K562 (cell line): ENCODE measurements around the gene CSNK2A1. TPM values are rescaled to one million over a fixed set of nuclear protein-coding genes. Genes with fewer than 3 reads are reported as not detected.

Experiments
- ATAC-seq: fragments of 200-7000 bp; cut with Tn5 transposase; 3 replicates; pipeline ENCODE4 v1.9.1; 2020; ENCODE audit warnings: moderate library complexity
- BruUV-seq: library from RNA; stranded (reverse); fragments of 400-500 nt; replicated peaks from 2 replicates; lab custom pipeline; 2021; lab: Mats Ljungman, UMichigan
- CTCF ChIA-PET: fragments of 300-600 bp; formaldehyde crosslinking; extraction: SDS; loops from one replicate; lab custom pipeline; 2021; ENCODE audit warnings: low intra/inter-chr PET ratio; lab: Yijun Ruan, JAX
- POLR2A ChIA-PET: fragments of 300-600, 350-650 bp; sonication (Branson Sonifier 250); formaldehyde crosslinking; extraction: SDS; loops from one replicate; lab custom pipeline; 2021; ENCODE audit warnings: antibody characterized with exemption, inconsistent platforms; lab: Yijun Ruan, JAX
- DNase-seq, 4 experiments: peaks; one replicate each; pipeline versions ENCODE4 v3.0.0 to v3.0.0-alpha.2; 2011 to 2018; ENCODE audit warnings: low spot score in 3 of 4, mixed read lengths in 3 of 4; ENCODE audit errors: extremely low read depth in 1 of 4
- FAIRE-seq: peaks from 2 replicates; lab custom pipeline; 2011; peaks lifted over from hg19 to GRCh38; lab: Jason Lieb, UNC
- H2AFZ ChIP-seq: 2 replicates; pipeline ENCODE4 v1.6.0; 2011; ENCODE audit warnings: low read depth, low read length, control low read depth, inconsistent platforms
- H3K27ac ChIP-seq: fragments of 200-600 bp; 3 replicates; pipeline ENCODE4 v1.8.0; 2011; ENCODE audit warnings: low read depth, mild to moderate bottlenecking, control low read depth, inconsistent platforms, low read length, moderate library complexity, mixed read lengths; ENCODE audit errors: extremely low read depth
- H3K27me3 ChIP-seq, 2 experiments: fragments of 300-600 bp in 1 of 2; 2 replicates in 1 of 2; 3 replicates in 1 of 2; pipeline versions ENCODE4 v1.6.0 to v1.8.0; 2011; ENCODE audit warnings: inconsistent platforms in 2 of 2, low read length in 2 of 2, mild to moderate bottlenecking in 1 of 2, mixed read lengths in 1 of 2, moderate library complexity in 1 of 2; ENCODE audit not compliant: control insufficient read depth in 2 of 2, insufficient read depth in 2 of 2
- H3K36me3 ChIP-seq: fragments of 300-600 bp; 3 replicates; pipeline ENCODE4 v1.8.0; 2011; ENCODE audit warnings: mild to moderate bottlenecking, low read length, inconsistent platforms; ENCODE audit not compliant: control insufficient read depth, insufficient read depth
- H3K4me1 ChIP-seq, 2 experiments: fragments of 200-600 bp in 1 of 2; replicated peaks in 1 of 2; 2 replicates in 1 of 2; 3 replicates in 1 of 2; pipeline versions ENCODE4 v1.5.1 to v1.8.0; 2011; ENCODE audit warnings: inconsistent platforms in 2 of 2, low read length in 2 of 2, mild to moderate bottlenecking in 1 of 2, mixed read lengths in 1 of 2, moderate library complexity in 1 of 2; ENCODE audit not compliant: control insufficient read depth in 2 of 2, insufficient read depth in 2 of 2
- H3K4me2 ChIP-seq: 2 replicates; pipeline ENCODE4 v1.6.1; 2011; ENCODE audit warnings: low read length, control low read depth, inconsistent platforms, mixed read lengths; ENCODE audit not compliant: insufficient read depth
- H3K4me3 ChIP-seq: fragments of 200-600 bp; sonication (generic), shearing (Covaris generic); 2 replicates; pipeline ENCODE4 v1.5.1; 2016; ENCODE audit warnings: control low read depth, inconsistent platforms
- H3K79me2 ChIP-seq: fragments of 200-600 bp; 3 replicates; pipeline ENCODE4 v1.8.0; 2011; ENCODE audit warnings: low read length, inconsistent platforms; ENCODE audit not compliant: control insufficient read depth, insufficient read depth
- H3K9ac ChIP-seq, 2 experiments: 2 replicates each; pipeline versions ENCODE4 v1.6.0 to v1.6.1; 2011; ENCODE audit warnings: low read depth in 2 of 2, low read length in 2 of 2, control low read depth in 1 of 2, inconsistent platforms in 1 of 2, mild to moderate bottlenecking in 1 of 2, mixed read lengths in 1 of 2; ENCODE audit not compliant: insufficient read depth in 1 of 2
- H3K9me1 ChIP-seq: one replicate; pipeline ENCODE4 v1.6.0; 2011; ENCODE audit warnings: inconsistent platforms, mild to moderate bottlenecking, low read length, moderate library complexity; ENCODE audit not compliant: control insufficient read depth, insufficient read depth
- H3K9me3 ChIP-seq: replicated peaks from 2 replicates; pipeline ENCODE4 v1.5.1; 2011; ENCODE audit warnings: low read depth, low read length, inconsistent platforms; ENCODE audit not compliant: control insufficient read depth, insufficient read depth
- H4K20me1 ChIP-seq: replicated peaks from 2 replicates; pipeline ENCODE4 v1.6.1; 2011; ENCODE audit warnings: low read length, inconsistent platforms, mixed read lengths; ENCODE audit not compliant: control insufficient read depth, insufficient read depth
- ADNP ChIP-seq: fragments of 200-800 bp; sonication (Bioruptor generic); IDR thresholded peaks from 2 replicates; pipeline ENCODE4 v1.6.1; 2016; ENCODE audit warnings: missing genetic modification characterization, missing compliant biosample characterization
- EP400 ChIP-seq: fragments of 450-650 bp; IDR thresholded peaks from 2 replicates; pipeline ENCODE4 v1.6.1; 2017; ENCODE audit warnings: antibody characterized with exemption, mild to moderate bottlenecking, moderate library complexity
- FIP1L1 ChIP-seq: fragments of 200-400 bp; formaldehyde crosslinking; IDR thresholded peaks from 2 replicates; pipeline ENCODE4 v1.6.1; 2018; ENCODE audit warnings: mild to moderate bottlenecking, low read depth, low read length; ENCODE audit not compliant: poor library complexity, severe bottlenecking
- HNRNPUL1 ChIP-seq: fragments of 200-400 bp; formaldehyde crosslinking; IDR thresholded peaks from 2 replicates; pipeline ENCODE4 v1.6.1; 2017; ENCODE audit warnings: low read length
- KAT7 ChIP-seq: sonication (generic); formaldehyde crosslinking; IDR thresholded peaks from 2 replicates; pipeline ENCODE4 v1.8.0; 2022; ENCODE audit warnings: missing genetic modification reagents, mild to moderate bottlenecking, borderline replicate concordance
- RBBP5 ChIP-seq: fragments of 200-600 bp; sonication (generic); IDR thresholded peaks from 2 replicates; pipeline ENCODE4 v1.6.1; 2012; ENCODE audit warnings: borderline replicate concordance, mild to moderate bottlenecking, low read length, control low read depth, inconsistent platforms; ENCODE audit not compliant: insufficient read depth, poor library complexity, severe bottlenecking
- REST ChIP-seq, 2 experiments: fragments of 450-650 bp; formaldehyde crosslinking in 1 of 2; IDR thresholded peaks; 2 replicates each; pipeline versions ENCODE4 v1.4.0 to v1.6.1; 2014 to 2020; ENCODE audit warnings: mild to moderate bottlenecking in 2 of 2, borderline replicate concordance in 1 of 2, low read depth in 1 of 2
- ZNF707 ChIP-seq: fragments of 250-450 bp; sonication (Bioruptor Pico); conservative IDR thresholded peaks from 2 replicates; pipeline ENCODE4 v1.8.0; 2022; ENCODE audit warnings: inconsistent platforms, mild to moderate bottlenecking, moderate library complexity
- ZNF75A ChIP-seq: fragments of 450-650 bp; formaldehyde crosslinking; IDR thresholded peaks from 2 replicates; pipeline ENCODE4 v1.4.0; 2020; ENCODE audit warnings: mild to moderate bottlenecking
- WGBS: fragments of 100-300 bp; shearing (Covaris generic); methylation state at CpG from one replicate; pipeline ENCODE4 v1.1.6; 2016; ENCODE audit warnings: low coverage, mixed read lengths; ENCODE audit not compliant: insufficient coverage; ENCODE audit errors: missing lambda C conversion rate; 5-methylcytosine and 5-hydroxymethylcytosine counted together
- in situ Hi-C: fragments of 300-500 bp; cut with MboI; formaldehyde crosslinking; loops from 4 replicates; pipeline ENCODE4 v1.15.0; 2018; ENCODE audit warnings: inconsistent platforms, mixed read lengths
- intact Hi-C: fragments of 100-400 bp; cut with micrococcal nuclease; formaldehyde crosslinking; loops from 2 replicates; pipeline ENCODE4 v1.14.2; 2022
- polyA plus RNA-seq, 8 experiments: library from polyadenylated mRNA; depleted of rRNA in 4 of 8; stranded (reverse) in 5 of 8; unstranded in 3 of 8; fragments of >200 nt; fragmentation: Nextera tagmentation in 2 of 8; fragmentation: Illumina TruSeq in 1 of 8; extraction: Ambion mirVana in 2 of 8; extraction: Trizol in 1 of 8; gene quantifications; 2 replicates each; pipeline versions ENCODE4 v1.2.1 to v1.2.3, GENCODE V29; 2011 to 2014; ENCODE audit warnings: inconsistent platforms in 1 of 8, missing spikeins in 1 of 8
- total RNA-seq, 7 experiments: library from RNA; depleted of rRNA in 6 of 7; stranded (reverse); fragments of >200 nt in 6 of 7; fragmentation: Illumina TruSeq in 2 of 7; extraction: Trizol in 2 of 7; gene quantifications; 2 replicates each; pipeline versions ENCODE4 v1.2.1 to v1.2.3, GENCODE V29; 2011 to 2021; ENCODE audit warnings: low replicate concordance in 1 of 7
- TF ChIP-seq, protein P1 (sequence below), 3 experiments: IDR thresholded peaks in 2 of 3; conservative IDR thresholded peaks in 1 of 3; 2 replicates each; pipeline ENCODE4 v1.5.1; 2011 to 2012; ENCODE audit warnings: low read length in 3 of 3, mild to moderate bottlenecking in 3 of 3, control low read depth in 2 of 3, improper control_type of control experiment in 1 of 3, inconsistent platforms in 1 of 3, low read depth in 1 of 3, mixed read lengths in 1 of 3, moderate library complexity in 1 of 3; ENCODE audit not compliant: insufficient read depth in 2 of 3

The CSNK2A1 gene
- total and polyA plus RNA-seq, 9 of the 15 experiments (the other 6 are each of a cell fraction or from before 2014, with no cell fraction given): 71.0 to 251 (median 103) TPM

GRCh38 chr20:540391-541201, 3.0 kb downstream of the CSNK2A1 start:
- no peak overlapping the region for H3K9ac ChIP-seq
- 93% methylated on average over 3 of the region's 3 CpGs for WGBS
- no TSS peak for BruUV-seq
- no peak overlapping the region for H2AFZ ChIP-seq
- peak overlapping the region; percentile 29 for H3K4me2 ChIP-seq
- ChIA-PET POLR2A (interaction anchor here (1.0 to 1.1 kb wide), 2 partner anchors 16 to 138 kb away, joined by 3 read pairs; no protein-coding TSS in a partner anchor), CTCF (no interaction called here)
- H3K36me3 ChIP-seq: peaks cover 31% of the 10 kb centered on the region
- H3K9me1 ChIP-seq: peaks cover 9% of the 10 kb centered on the region
- no peak overlapping the region for H3K4me3 ChIP-seq
- in situ Hi-C loops: no loop called here
- H3K9me3 ChIP-seq: 0 out of 2 replicates have a peak, but pooled peaks cover 3% of the 10 kb centered on the region
- FAIRE-seq (no peak), DNase-seq (no peak), ATAC-seq (no peak)
- peaks cover 56% of the 10 kb centered on the region for H4K20me1 ChIP-seq
- H3K79me2 ChIP-seq: peaks cover 80% of the 10 kb centered on the region
- H3K27me3 ChIP-seq: no peaks in the 10 kb centered on the region
- intact Hi-C loops: loop anchor here (10.0 kb wide), 1 partner anchor 186 kb away; no protein-coding TSS in a partner anchor
- H3K4me1 ChIP-seq: peaks cover 2 to 69% of the 10 kb centered on the region in 2 experiments
- no peak overlapping the region; the same call in 2 of the 3 replicates for H3K27ac ChIP-seq
- TF ChIP-seq ZNF707 (CRISPR knock-in tag): peak; percentile 94
- peak; percentile 57; the same call in 1 of the 2 replicates for TF ChIP-seq KAT7 (CRISPR knock-in tag)
- TF ChIP-seq FIP1L1: no peak
- TF ChIP-seq ADNP (tag): 0 out of 2 replicates have a peak, but pooled peaks have one; percentile 22
- no peak for TF ChIP-seq ZNF75A (CRISPR knock-in tag)
- TF ChIP-seq, protein P1, sequence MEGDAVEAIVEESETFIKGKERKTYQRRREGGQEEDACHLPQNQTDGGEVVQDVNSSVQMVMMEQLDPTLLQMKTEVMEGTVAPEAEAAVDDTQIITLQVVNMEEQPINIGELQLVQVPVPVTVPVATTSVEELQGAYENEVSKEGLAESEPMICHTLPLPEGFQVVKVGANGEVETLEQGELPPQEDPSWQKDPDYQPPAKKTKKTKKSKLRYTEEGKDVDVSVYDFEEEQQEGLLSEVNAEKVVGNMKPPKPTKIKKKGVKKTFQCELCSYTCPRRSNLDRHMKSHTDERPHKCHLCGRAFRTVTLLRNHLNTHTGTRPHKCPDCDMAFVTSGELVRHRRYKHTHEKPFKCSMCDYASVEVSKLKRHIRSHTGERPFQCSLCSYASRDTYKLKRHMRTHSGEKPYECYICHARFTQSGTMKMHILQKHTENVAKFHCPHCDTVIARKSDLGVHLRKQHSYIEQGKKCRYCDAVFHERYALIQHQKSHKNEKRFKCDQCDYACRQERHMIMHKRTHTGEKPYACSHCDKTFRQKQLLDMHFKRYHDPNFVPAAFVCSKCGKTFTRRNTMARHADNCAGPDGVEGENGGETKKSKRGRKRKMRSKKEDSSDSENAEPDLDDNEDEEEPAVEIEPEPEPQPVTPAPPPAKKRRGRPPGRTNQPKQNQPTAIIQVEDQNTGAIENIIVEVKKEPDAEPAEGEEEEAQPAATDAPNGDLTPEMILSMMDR (IDR thresholded peaks at IDR 0.05 in 2 of 3, conservative IDR thresholded peaks at IDR 0.05 in 1 of 3; ENCODE audit: insufficient read depth in 2 of 3, low read depth in 1 of 3, low read length in 3 of 3): peak; percentile 12 to 23 (median 23); a peak in 1 of 6 replicates
- TF ChIP-seq REST (IDR thresholded peaks at IDR 0.05; ENCODE audit: borderline replicate concordance): no peak
- no peak for TF ChIP-seq REST (CRISPR knock-in tag; IDR thresholded peaks at IDR 0.05; ENCODE audit: low read depth)
- TF ChIP-seq HNRNPUL1: no peak
- TF ChIP-seq RBBP5: no peak
- no peak for TF ChIP-seq EP400
